Measurements from ENCODE around the gene ANO4. TPM values are rescaled to one million over a fixed set of nuclear protein-coding genes. Genes with fewer than 3 reads are reported as not detected.

The ANO4 gene
- total RNA-seq, 2 donors from 2014 or later, result 3.4 to 4.0 TPM

DNA sequence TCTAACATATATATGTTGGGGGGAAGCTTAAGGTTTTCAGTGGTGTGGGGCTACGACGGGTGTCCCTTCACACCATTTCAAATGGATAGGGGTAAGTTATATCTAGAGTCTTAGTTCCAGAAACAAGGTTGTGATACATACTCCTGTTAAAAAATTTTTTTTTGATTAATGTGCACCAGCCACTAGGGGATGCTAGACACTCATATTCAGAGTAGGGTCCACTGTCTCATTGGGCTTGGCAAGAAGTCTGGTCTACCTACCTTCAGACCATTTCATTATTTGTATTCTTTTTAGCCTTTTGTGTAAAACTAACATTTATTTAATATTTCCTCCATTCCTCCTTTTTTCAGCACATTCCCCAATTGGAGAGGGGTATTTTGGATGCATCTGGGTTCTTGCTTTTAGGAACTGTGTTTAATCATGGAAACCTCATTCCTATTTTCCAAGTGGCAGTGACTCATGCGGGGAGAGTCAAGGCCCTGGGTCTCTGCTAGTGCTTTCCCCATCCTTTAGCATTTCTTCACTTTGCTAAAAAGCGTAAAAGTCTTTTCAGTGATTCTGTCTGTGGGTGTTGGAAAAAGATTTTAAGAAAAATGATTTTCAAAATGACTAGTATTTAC lies 33.4 kb downstream of the ANO4 start:
- H3K27ac Mint-ChIP-seq, result no peak overlapping the region
- peak; percentile 61 for DNase-seq

DNA sequence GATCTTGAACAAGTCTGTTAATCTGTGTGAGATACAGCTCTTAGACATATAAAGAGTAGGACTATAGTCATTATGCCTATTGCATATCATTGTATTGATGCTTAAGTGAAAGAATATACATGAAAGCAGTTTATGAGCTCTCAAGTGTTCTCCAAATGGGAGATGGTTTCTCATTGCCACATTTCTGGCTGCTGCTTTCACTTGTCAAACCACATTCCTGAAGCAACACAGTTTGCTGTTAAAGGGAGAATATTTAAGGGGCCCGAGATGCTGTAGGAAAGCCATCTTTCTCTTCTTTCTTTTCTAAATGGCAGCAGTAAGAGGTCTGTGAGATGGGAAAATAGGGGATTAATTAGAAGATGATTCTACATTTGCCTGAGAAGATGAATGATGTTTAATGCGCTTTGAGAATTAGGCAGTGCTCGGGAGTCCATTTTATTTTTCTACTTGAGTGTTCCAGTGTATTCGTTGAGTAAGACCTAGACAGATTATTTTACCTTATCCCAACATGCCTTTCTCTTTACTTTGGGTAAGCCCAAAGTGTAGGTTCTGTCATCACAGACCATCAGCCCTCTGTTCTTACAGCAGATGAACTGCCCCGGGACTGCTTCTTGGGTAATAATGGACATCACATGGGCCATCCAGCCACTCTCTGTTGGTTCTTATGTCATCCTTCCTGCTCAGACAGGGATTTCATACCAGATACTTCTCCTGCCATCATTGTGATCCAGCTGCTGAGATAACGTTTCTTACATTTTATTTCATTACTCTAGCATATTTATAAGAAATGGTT lies 35.6 kb downstream of the ANO4 start:
- Mint-ChIP-seq H3K4me1 (no peaks in the 10 kb centered on the region), H3K36me3 (ENCODE audit: low read depth) (no peaks in the 10 kb centered on the region), H3K4me3 (no peak overlapping the region), H3K27ac (no peak overlapping the region), H3K9me3 (no peaks in the 10 kb centered on the region), H3K27me3 (ENCODE audit: insufficient read depth) (no peaks in the 10 kb centered on the region)
- Histone ChIP-seq H3K36me3 (ENCODE audit: control insufficient read depth, insufficient read depth, low read length) (no peaks in the 10 kb centered on the region), H3K9me3 (ENCODE audit: control insufficient read depth, low read length) (no peaks in the 10 kb centered on the region), H3K4me3 (ENCODE audit: low read length) (no peak overlapping the region), H3K27ac (ENCODE audit: low read depth, low read length) (no peak overlapping the region), H3K4me1 (ENCODE audit: control insufficient read depth, insufficient read depth, low read length) (no peaks in the 10 kb centered on the region), H3K27me3 (ENCODE audit: control insufficient read depth, insufficient read depth, low read length, poor library complexity, severe bottlenecking) (no peaks in the 10 kb centered on the region), H3K9ac (ENCODE audit: extremely low read depth, low read length, poor library complexity, severe bottlenecking) (no peak overlapping the region)
- TF ChIP-seq, protein P1, sequence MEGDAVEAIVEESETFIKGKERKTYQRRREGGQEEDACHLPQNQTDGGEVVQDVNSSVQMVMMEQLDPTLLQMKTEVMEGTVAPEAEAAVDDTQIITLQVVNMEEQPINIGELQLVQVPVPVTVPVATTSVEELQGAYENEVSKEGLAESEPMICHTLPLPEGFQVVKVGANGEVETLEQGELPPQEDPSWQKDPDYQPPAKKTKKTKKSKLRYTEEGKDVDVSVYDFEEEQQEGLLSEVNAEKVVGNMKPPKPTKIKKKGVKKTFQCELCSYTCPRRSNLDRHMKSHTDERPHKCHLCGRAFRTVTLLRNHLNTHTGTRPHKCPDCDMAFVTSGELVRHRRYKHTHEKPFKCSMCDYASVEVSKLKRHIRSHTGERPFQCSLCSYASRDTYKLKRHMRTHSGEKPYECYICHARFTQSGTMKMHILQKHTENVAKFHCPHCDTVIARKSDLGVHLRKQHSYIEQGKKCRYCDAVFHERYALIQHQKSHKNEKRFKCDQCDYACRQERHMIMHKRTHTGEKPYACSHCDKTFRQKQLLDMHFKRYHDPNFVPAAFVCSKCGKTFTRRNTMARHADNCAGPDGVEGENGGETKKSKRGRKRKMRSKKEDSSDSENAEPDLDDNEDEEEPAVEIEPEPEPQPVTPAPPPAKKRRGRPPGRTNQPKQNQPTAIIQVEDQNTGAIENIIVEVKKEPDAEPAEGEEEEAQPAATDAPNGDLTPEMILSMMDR (conservative IDR thresholded peaks at IDR 0.05), result no peak
- 91 to 100% methylated on average over 1 to 5 of the region's 6 CpGs for WGBS, 2 experiments (ENCODE audit: insufficient coverage in 1 of 2, insufficient read length in 1 of 2)
- peak; percentile 35 for DNase-seq

More for the DNA sequence above, 33.4 kb downstream of the ANO4 start:
- H3K4me1 Mint-ChIP-seq, result peaks cover 3% of the 10 kb centered on the region
- no peaks in the 10 kb centered on the region for H3K36me3 ChIP-seq (ENCODE audit: control insufficient read depth, insufficient read depth, low read length)
- H3K27ac ChIP-seq (ENCODE audit: low read depth, low read length), result no peak overlapping the region
- WGBS, 2 experiments (ENCODE audit: insufficient coverage in 1 of 2, insufficient read length in 1 of 2), result 50% methylated on average over 4 of the region's 4 CpGs; no CpG with 5 or more reads in 1 of the 2 experiments
- no peaks in the 10 kb centered on the region for H3K36me3 Mint-ChIP-seq (ENCODE audit: low read depth)
- TF ChIP-seq, protein P1 (conservative IDR thresholded peaks at IDR 0.05), result peak; percentile 91
- H3K9ac ChIP-seq (ENCODE audit: extremely low read depth, low read length, poor library complexity, severe bottlenecking), result no peak overlapping the region
- H3K9me3 ChIP-seq (ENCODE audit: control insufficient read depth, low read length), result no peaks in the 10 kb centered on the region
- H3K4me3 Mint-ChIP-seq, result no peak overlapping the region
- no peak overlapping the region for H3K4me3 ChIP-seq (ENCODE audit: low read length)
- H3K27me3 ChIP-seq (ENCODE audit: control insufficient read depth, insufficient read depth, low read length, poor library complexity, severe bottlenecking), result no peaks in the 10 kb centered on the region
- no peaks in the 10 kb centered on the region for H3K4me1 ChIP-seq (ENCODE audit: control insufficient read depth, insufficient read depth, low read length)
- H3K9me3 Mint-ChIP-seq, result no peaks in the 10 kb centered on the region
- no peaks in the 10 kb centered on the region for H3K27me3 Mint-ChIP-seq (ENCODE audit: insufficient read depth)

- Mint-ChIP-seq H3K9me3 (no peaks in the 10 kb centered on the region), H3K36me3 (ENCODE audit: low read depth) (no peaks in the 10 kb centered on the region), H3K27ac (no peak overlapping the region), H3K4me3 (no peak overlapping the region), H3K27me3 (ENCODE audit: insufficient read depth) (no peaks in the 10 kb centered on the region), H3K4me1 (no peaks in the 10 kb centered on the region)
- Histone ChIP-seq H3K36me3 (ENCODE audit: control insufficient read depth, insufficient read depth, low read length) (no peaks in the 10 kb centered on the region), H3K9me3 (ENCODE audit: control insufficient read depth, low read length) (no peaks in the 10 kb centered on the region), H3K27ac (ENCODE audit: low read depth, low read length) (no peak overlapping the region), H3K4me3 (ENCODE audit: low read length) (no peak overlapping the region), H3K4me1 (ENCODE audit: control insufficient read depth, insufficient read depth, low read length) (no peaks in the 10 kb centered on the region), H3K9ac (ENCODE audit: extremely low read depth, low read length, poor library complexity, severe bottlenecking) (no peak overlapping the region), H3K27me3 (ENCODE audit: control insufficient read depth, insufficient read depth, low read length, poor library complexity, severe bottlenecking) (no peaks in the 10 kb centered on the region)
- TF ChIP-seq, protein P1 (conservative IDR thresholded peaks at IDR 0.05), result no peak
- DNase-seq, result no peak
These were observed 38.7 kb downstream of the ANO4 start for GRCh38 chr12:100833282-100833681.

All from endodermal cell (in vitro differentiated cells).